ENCODE measurements around the gene OR10V1. TPM values are rescaled to one million over a fixed set of nuclear protein-coding genes. Genes with fewer than 3 reads are reported as not detected.

OR10V1 gene
- total RNA-seq, 3 donors from 2014 or later = not detected

GRCh38 chr11:59678118-59678812 is 35.4 kb downstream of the OR10V1 start:
- TF ChIP-seq POLR2A (IDR thresholded peaks at IDR 0.05) = no peak
- TF ChIP-seq POLR2AphosphoS5 (IDR thresholded peaks at IDR 0.05) = no peak
- TF ChIP-seq, protein P1, sequence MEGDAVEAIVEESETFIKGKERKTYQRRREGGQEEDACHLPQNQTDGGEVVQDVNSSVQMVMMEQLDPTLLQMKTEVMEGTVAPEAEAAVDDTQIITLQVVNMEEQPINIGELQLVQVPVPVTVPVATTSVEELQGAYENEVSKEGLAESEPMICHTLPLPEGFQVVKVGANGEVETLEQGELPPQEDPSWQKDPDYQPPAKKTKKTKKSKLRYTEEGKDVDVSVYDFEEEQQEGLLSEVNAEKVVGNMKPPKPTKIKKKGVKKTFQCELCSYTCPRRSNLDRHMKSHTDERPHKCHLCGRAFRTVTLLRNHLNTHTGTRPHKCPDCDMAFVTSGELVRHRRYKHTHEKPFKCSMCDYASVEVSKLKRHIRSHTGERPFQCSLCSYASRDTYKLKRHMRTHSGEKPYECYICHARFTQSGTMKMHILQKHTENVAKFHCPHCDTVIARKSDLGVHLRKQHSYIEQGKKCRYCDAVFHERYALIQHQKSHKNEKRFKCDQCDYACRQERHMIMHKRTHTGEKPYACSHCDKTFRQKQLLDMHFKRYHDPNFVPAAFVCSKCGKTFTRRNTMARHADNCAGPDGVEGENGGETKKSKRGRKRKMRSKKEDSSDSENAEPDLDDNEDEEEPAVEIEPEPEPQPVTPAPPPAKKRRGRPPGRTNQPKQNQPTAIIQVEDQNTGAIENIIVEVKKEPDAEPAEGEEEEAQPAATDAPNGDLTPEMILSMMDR (IDR thresholded peaks at IDR 0.05) = no peak
- Histone ChIP-seq H3K27me3 (no peaks in the 10 kb centered on the region), H3K9me3 (no peaks in the 10 kb centered on the region), H3K36me3 (no peaks in the 10 kb centered on the region), H3K4me1 (no peaks in the 10 kb centered on the region), H3K27ac (no peak overlapping the region), H3K4me3 (no peak overlapping the region)
- DNase-seq (ENCODE audit: low spot score in 2 of 2) = no peak
- intact Hi-C loops (cut with DNase I; ENCODE audit: low total_unique reads) = no loop called here

DNA sequence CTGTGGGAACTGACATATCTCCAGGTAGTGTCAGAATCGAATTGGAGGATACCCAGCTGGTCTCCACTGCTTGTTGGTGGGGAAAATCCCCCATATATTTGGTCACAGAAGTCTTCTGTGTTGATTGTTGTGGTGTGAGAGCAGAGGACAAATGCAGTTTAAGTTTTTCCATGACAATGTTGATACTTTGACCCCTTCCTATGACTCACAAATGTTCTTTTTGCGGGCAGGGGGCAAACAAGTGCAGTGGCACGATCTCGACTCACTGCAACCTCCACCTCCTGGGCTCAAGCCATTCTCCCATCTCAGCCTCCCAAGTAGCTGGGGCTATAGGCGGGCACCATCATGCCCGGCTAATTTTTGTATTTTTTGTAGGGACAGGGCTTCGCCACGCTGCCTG is 37.4 kb downstream of the OR10V1 start:
- Histone ChIP-seq H3K4me1 (no peaks in the 10 kb centered on the region), H3K27me3 (no peaks in the 10 kb centered on the region), H3K36me3 (no peaks in the 10 kb centered on the region), H3K27ac (no peak overlapping the region), H3K9me3 (no peaks in the 10 kb centered on the region), H3K4me3 (no peak overlapping the region)
- DNase-seq (ENCODE audit: low spot score in 2 of 2) = no peak
- TF ChIP-seq, protein P1 (IDR thresholded peaks at IDR 0.05) = no peak
- TF ChIP-seq POLR2AphosphoS5 (IDR thresholded peaks at IDR 0.05) = no peak
- no peak for TF ChIP-seq POLR2A (IDR thresholded peaks at IDR 0.05)
- intact Hi-C loops (cut with DNase I; ENCODE audit: low total_unique reads) = no loop called here

DNA sequence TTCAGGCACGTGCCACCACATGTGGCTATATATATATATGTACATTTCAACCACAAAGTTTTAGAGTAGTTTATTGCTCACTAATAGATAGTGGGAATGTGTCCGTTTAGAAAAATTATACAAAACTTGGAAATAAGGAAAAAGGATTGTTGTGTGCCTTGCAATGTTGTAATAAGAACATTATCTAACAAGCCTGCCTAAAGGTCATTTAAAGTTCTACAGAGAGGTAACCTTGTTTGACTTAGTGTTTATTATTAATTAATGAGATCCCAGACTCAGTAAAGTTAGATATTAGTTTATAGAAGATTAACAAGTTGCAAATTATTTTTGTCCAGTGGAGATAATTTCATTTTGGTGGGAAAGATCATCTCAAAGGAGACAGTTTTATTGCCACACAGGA is 39.4 kb downstream of the OR10V1 start:
- no peaks in the 10 kb centered on the region for H3K27me3 ChIP-seq
- no peak overlapping the region for H3K27ac ChIP-seq
- no peak overlapping the region for H3K4me3 ChIP-seq
- H3K36me3 ChIP-seq = no peaks in the 10 kb centered on the region
- H3K9me3 ChIP-seq = no peaks in the 10 kb centered on the region
- intact Hi-C loops (cut with DNase I; ENCODE audit: low total_unique reads) = no loop called here
- H3K4me1 ChIP-seq = peaks cover 0 to 4% of the 10 kb centered on the region in 2 donors
- TF ChIP-seq, protein P1 (IDR thresholded peaks at IDR 0.05) = no peak
- TF ChIP-seq POLR2A (IDR thresholded peaks at IDR 0.05) = no peak
- no peak for TF ChIP-seq POLR2AphosphoS5 (IDR thresholded peaks at IDR 0.05)
- DNase-seq (ENCODE audit: low spot score in 2 of 2) = no peak

DNA sequence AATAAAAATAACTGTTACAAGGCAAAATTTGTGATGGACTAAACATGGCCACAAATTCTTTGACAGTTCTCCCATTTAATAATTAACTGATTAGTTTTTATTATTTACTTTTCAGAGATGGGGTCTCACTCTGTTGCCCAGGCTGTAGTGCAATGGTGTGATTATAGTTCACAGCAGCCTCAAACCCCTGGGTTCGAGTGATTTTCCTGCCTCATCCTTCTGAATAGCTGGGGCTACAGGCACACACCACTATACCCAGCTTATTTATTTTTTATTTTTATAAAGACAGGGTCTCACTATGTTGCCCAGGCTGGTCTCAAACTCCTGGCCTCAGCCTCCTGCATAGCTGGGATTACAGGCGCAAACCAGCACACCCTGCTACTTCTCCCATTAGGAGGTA is 40.4 kb downstream of the OR10V1 start:
- Histone ChIP-seq H3K4me3 (no peak overlapping the region), H3K4me1 (peaks cover 0 to 4% of the 10 kb centered on the region in 2 donors), H3K27me3 (no peaks in the 10 kb centered on the region), H3K9me3 (no peaks in the 10 kb centered on the region), H3K27ac (no peak overlapping the region), H3K36me3 (no peaks in the 10 kb centered on the region)
- intact Hi-C loops (cut with DNase I; ENCODE audit: low total_unique reads) = no loop called here
- DNase-seq (ENCODE audit: low spot score in 2 of 2) = no peak
- no peak for TF ChIP-seq POLR2AphosphoS5 (IDR thresholded peaks at IDR 0.05)
- no peak for TF ChIP-seq POLR2A (IDR thresholded peaks at IDR 0.05)
- TF ChIP-seq, protein P1 (IDR thresholded peaks at IDR 0.05) = no peak

GRCh38 chr11:59671471-59671870 is 42.2 kb downstream of the OR10V1 start:
- Histone ChIP-seq H3K27me3 (no peaks in the 10 kb centered on the region), H3K36me3 (no peaks in the 10 kb centered on the region), H3K4me1 (peaks cover 0 to 13% of the 10 kb centered on the region in 2 donors), H3K4me3 (no peak overlapping the region), H3K27ac (no peak overlapping the region), H3K9me3 (no peaks in the 10 kb centered on the region)
- DNase-seq (ENCODE audit: low spot score in 2 of 2) = no peak
- intact Hi-C loops (cut with DNase I; ENCODE audit: low total_unique reads) = no loop called here
- TF ChIP-seq POLR2AphosphoS5 (IDR thresholded peaks at IDR 0.05) (no peak), POLR2A (IDR thresholded peaks at IDR 0.05) (no peak)
- TF ChIP-seq, protein P1 (IDR thresholded peaks at IDR 0.05) = no peak
